Right cardiac atrium (tissue), 5 donors: ENCODE measurements around the gene METRN. TPM values are rescaled to one million over a fixed set of nuclear protein-coding genes. Genes with fewer than 3 reads are reported as not detected.

Experiments
- ATAC-seq, 2 donors: fragments of 200-7000 bp; cut with Tn5 transposase; one replicate each; pipeline versions ENCODE4 v1.8.0 to v1.9.1; 2020; ENCODE audit warnings: moderate library complexity in 2 of 2, mild to moderate bottlenecking in 1 of 2
- DNase-seq, 3 donors: peaks; one replicate each; pipeline ENCODE4 v3.0.0-alpha.2; 2020
- H3K27ac ChIP-seq: one replicate; pipeline ENCODE4 v1.5.1; 2013; ENCODE audit warnings: mild to moderate bottlenecking, low read length, control low read depth, moderate library complexity
- H3K27me3 ChIP-seq: one replicate; pipeline ENCODE4 v1.6.1; 2013; ENCODE audit not compliant: control insufficient read depth, insufficient read depth
- H3K4me1 ChIP-seq: one replicate; pipeline ENCODE4 v1.6.1; 2013; ENCODE audit warnings: low read length; ENCODE audit not compliant: control insufficient read depth, insufficient read depth
- H3K4me3 ChIP-seq: one replicate; pipeline ENCODE4 v1.5.1; 2013; ENCODE audit warnings: low read length, control low read depth
- H3K9me3 ChIP-seq: one replicate; pipeline ENCODE4 v1.6.1; 2013; ENCODE audit warnings: low read length; ENCODE audit not compliant: control insufficient read depth
- WGBS: extraction: QIAGEN DNeasy Blood & Tissue Kit; methylation state at CpG from one replicate; pipeline ENCODE4 v1.1.7; 2013; 5-methylcytosine and 5-hydroxymethylcytosine counted together
- intact Hi-C, 4 donors: fragments of 100-400 bp; cut with DNase I; formaldehyde crosslinking; loops; one replicate each; pipeline versions ENCODE4 v1.11.0 to v1.14.0; 2022 to 2023
- polyA plus RNA-seq: library from polyadenylated mRNA; stranded (reverse); fragments of 200-250 nt; gene quantifications from one replicate; pipeline ENCODE4 v1.2.3, GENCODE V29; 2013
- total RNA-seq, 4 donors: library from RNA; stranded (reverse); fragmentation: NEBNext Ultra II Directional; extraction: Animal tissue kit (Norgen Biotek cat#: 25700); gene quantifications; one replicate each; pipeline ENCODE4 v1.2.1, GENCODE V29; 2021
- donor health status: healthy with polysubstance abuse.
- donor health status: DM: no; HTN: yes; CAD: no.
- donor health status: DM: no; HTN: no; CAD: no.
- donor health status: DM: no; HTN: yes; CAD: no; lungs with severe emphysema.
- donor health status: DM: yes; HTN: yes; CAD: no.

Gene METRN
- total and polyA plus RNA-seq, 5 donors: 65.2 to 75.0 (median 68.2) TPM

DNA sequence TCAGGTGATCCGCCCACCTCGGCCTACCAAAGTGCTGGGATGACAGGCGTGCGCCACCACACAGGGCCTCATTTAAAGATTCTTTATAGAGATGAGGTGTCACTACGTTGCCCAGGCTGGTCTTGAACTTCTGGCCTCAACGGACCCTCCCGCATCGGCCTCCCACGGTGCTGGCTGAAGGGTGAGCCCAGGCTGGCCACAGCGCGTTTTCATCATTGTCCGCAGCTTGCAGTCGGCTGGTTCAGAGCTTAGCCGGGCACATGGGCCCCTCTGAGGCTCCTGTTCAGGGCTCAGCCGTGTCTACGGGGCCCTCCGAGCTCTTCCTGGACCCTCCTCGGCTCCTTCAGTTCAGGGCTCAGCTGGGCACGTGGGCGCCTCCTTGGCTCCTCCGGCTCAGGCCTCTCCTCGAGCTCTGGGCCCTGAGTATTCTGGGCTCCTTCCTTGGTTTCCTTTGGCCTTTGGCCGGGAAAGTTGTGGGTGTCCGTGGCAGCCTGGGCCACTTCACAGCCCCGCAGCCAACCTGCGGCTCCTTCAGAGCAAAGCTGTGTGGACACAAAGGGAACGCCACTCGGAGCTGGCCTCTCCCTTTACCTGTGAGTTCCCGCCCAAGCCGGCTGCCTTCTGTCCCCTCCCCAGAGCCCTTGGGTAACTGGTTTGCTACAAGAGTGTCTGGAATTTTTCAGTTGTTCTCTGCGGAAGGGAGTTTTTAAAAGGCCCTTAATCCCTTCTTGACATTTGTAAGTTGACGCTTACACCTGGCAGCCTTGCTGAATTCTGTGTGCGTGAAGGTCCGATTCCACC lies 44.4 kb downstream of the METRN start:
- DNase-seq (peak in 1 of 3 donors; percentile 29), ATAC-seq (no peak)
- no peak overlapping the region for H3K27ac ChIP-seq
- intact Hi-C loops: no loop called here
- no peaks in the 10 kb centered on the region for H3K9me3 ChIP-seq
- H3K27me3 ChIP-seq: no peaks in the 10 kb centered on the region
- no peaks in the 10 kb centered on the region for H3K4me1 ChIP-seq
- WGBS: 84% methylated on average over 34 of the region's 34 CpGs
- H3K4me3 ChIP-seq: no peak overlapping the region

- 67% methylated on average over 15 of the region's 15 CpGs for WGBS
- peak in 1 of 2 donors; percentile 10 for ATAC-seq
- no peaks in the 10 kb centered on the region for H3K27me3 ChIP-seq
These were observed 45.1 kb downstream of the METRN start for GRCh38 chr16:760065-760464.

GRCh38 chr16:760545-761343 lies 45.8 kb downstream of the METRN start, which contains the start of gene MSLN:
TSS of gene MSLN (plus strand) at chr16:760734. CDS start at chr16:762681, 1,947 bp downstream.
- Histone ChIP-seq H3K27me3 (no peaks in the 10 kb centered on the region), H3K9me3 (no peaks in the 10 kb centered on the region), H3K27ac (no peak within 1 kb of the TSS), H3K4me3 (no peak within 1 kb of the TSS), H3K4me1 (no peaks in the 10 kb centered on the region)
- DNase-seq: peak in 2 of 3 donors; percentile 41 to 50
- intact Hi-C loops: no loop called here
- ATAC-seq: peak; percentile 18 to 27
- WGBS: 71% methylated on average over 37 of the region's 37 CpGs

More at GRCh38 chr16:760065-760464, 45.1 kb downstream of the METRN start:
- H3K4me1 ChIP-seq: no peaks in the 10 kb centered on the region
- H3K9me3 ChIP-seq: no peaks in the 10 kb centered on the region
- intact Hi-C loops: no loop called here
- peak in 2 of 3 donors; percentile 40 to 46 for DNase-seq
- H3K27ac ChIP-seq: no peak overlapping the region
- no peak overlapping the region for H3K4me3 ChIP-seq

DNA sequence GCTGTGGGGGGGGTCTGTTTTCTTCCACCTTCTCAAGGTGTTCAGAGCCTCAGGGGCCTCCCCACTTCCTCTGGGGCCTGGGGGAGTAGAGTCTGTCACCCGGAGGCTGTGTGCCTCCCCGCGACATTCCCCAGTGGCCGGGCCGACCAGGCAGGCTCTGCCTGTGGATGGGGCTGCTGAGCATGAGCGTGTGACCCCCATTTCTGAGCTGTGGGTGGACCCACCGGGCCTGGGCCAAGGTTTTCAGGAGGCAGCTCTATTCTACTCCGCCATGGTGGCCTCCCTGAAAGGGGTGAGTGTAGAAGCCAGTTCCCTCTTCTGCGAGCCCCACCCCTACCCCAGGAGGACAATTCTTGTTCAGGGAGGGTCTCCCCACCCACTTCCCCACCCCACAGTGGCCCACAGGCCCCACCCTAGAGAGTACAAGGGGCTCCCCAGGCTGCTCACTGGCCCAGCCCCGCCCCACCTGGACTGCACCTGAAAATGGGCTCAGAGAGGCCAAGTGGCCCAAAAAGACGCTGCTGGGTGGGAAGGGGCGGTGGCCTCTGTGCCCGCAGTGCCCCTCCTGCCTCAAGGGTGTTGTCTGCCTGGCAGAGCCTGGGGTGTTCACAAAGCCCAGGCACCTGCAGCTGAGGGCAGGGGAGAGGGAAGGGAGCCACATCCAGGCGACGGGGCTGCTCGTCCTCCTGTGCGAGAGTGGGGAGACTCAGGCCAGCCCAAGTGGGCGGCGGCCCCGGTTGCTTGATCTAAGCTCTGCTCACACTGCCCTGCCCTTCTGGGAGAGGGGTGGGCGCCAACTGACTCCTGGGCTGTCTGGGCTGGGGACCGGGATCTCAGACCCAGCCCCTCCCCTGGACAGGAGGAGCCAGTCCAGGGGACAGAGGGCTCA lies 47.0 kb downstream of the METRN start:
- Histone ChIP-seq H3K27me3 (no peaks in the 10 kb centered on the region), H3K4me1 (no peaks in the 10 kb centered on the region), H3K27ac (no peak overlapping the region), H3K9me3 (no peaks in the 10 kb centered on the region), H3K4me3 (no peak overlapping the region)
- intact Hi-C loops: no loop called here
- DNase-seq: peak in 1 of 3 donors; percentile 58
- WGBS: 64% methylated on average over 22 of the region's 22 CpGs
- no peak for ATAC-seq

DNA sequence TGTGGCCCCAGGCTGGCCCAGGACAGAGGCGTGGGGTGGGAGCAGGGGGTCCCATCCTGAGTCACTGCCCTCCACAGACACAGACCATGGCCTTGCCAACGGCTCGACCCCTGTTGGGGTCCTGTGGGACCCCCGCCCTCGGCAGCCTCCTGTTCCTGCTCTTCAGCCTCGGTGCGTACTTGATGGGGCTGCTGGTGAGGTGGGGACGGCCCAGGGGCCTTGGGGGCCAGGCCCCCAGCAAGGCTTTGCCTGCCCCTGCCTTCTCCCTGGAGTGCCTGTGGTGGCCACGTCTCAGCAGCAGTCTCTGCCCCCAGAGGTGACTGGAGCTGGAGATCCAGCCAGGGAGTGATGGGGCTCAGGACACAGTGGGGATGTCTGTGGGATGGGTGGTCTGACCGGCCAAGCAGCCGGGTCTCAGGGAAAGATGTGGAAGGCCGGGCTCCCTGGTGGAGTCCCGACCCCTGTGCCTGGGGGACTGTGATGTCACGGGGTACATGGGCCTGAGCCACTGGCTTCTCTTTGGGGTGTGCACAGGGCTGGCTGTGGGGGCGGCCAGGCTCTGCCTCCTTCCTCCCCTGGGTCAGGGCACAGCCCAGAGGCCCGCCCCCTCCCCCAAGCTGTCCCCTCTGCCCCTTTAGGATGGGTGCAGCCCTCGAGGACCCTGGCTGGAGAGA lies 47.8 kb downstream of the METRN start:
- Histone ChIP-seq H3K4me3 (no peak overlapping the region), H3K4me1 (no peaks in the 10 kb centered on the region), H3K27ac (no peak overlapping the region), H3K27me3 (no peaks in the 10 kb centered on the region), H3K9me3 (no peaks in the 10 kb centered on the region)
- DNase-seq (peak in 1 of 3 donors; percentile 41), ATAC-seq (no peak)
- intact Hi-C loops: no loop called here
- WGBS: 70% methylated on average over 17 of the region's 17 CpGs

- intact Hi-C loops: no loop called here
- 73% methylated on average over 21 of the region's 21 CpGs for WGBS
- H3K27ac ChIP-seq: no peak overlapping the region
- H3K9me3 ChIP-seq: no peaks in the 10 kb centered on the region
- no peaks in the 10 kb centered on the region for H3K27me3 ChIP-seq
- ATAC-seq: no peak
- DNase-seq: peak in 1 of 3 donors; percentile 47
- H3K4me1 ChIP-seq: no peaks in the 10 kb centered on the region
- H3K4me3 ChIP-seq: no peak overlapping the region
These were observed 48.7 kb downstream of the METRN start for GRCh38 chr16:763369-764183.

- DNase-seq: peak in 2 of 3 donors; percentile 32 to 33
- Histone ChIP-seq H3K9me3 (no peaks in the 10 kb centered on the region), H3K27ac (no peak overlapping the region), H3K4me3 (no peak overlapping the region), H3K27me3 (no peaks in the 10 kb centered on the region), H3K4me1 (no peaks in the 10 kb centered on the region)
- ATAC-seq: no peak
- intact Hi-C loops: no loop called here
- WGBS: 70% methylated on average over 20 of the region's 20 CpGs
These were observed 49.3 kb downstream of the METRN start for GRCh38 chr16:764184-764750.

DNA sequence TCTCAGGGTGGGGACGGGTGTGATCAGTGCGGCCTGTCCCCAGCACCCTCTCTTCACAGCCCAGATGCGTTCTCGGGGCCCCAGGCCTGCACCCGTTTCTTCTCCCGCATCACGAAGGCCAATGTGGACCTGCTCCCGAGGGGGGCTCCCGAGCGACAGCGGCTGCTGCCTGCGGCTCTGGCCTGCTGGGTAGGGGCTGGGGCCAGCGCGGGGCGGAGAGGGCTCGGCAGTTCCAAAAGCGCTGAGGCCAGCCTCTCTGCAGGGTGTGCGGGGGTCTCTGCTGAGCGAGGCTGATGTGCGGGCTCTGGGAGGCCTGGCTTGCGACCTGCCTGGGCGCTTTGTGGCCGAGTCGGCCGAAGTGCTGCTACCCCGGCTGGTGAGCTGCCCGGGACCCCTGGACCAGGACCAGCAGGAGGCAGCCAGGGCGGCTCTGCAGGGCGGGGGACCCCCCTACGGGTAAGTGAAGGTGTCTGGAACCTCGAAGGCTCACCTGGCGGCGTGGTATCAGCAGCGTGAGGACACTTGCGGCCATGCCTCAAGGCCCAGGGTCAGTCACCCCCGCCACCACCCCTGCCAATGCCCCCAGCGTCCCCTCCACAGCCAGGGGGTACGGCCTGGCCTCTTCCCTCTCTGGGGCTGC lies 50.0 kb downstream of the METRN start:
- Histone ChIP-seq H3K4me3 (no peak overlapping the region), H3K27ac (no peak overlapping the region), H3K27me3 (no peaks in the 10 kb centered on the region), H3K4me1 (no peaks in the 10 kb centered on the region), H3K9me3 (no peaks in the 10 kb centered on the region)
- peak in 2 of 3 donors; percentile 43 to 53 for DNase-seq
- no peak for ATAC-seq
- intact Hi-C loops: no loop called here
- WGBS: 83% methylated on average over 38 of the region's 38 CpGs

DNA sequence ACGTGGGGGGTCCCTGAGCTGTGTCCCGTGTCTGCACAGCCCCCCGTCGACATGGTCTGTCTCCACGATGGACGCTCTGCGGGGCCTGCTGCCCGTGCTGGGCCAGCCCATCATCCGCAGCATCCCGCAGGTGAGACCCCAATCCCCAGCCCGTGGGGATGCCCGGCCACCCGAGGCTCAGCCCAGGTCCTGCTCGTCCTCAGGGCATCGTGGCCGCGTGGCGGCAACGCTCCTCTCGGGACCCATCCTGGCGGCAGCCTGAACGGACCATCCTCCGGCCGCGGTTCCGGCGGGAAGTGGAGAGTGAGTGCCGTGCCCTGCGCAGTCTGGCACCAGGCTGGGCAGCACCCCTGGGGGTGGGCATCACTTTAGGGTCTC lies 50.6 kb downstream of the METRN start:
- intact Hi-C loops: no loop called here
- H3K4me3 ChIP-seq: no peak overlapping the region
- no peaks in the 10 kb centered on the region for H3K4me1 ChIP-seq
- ATAC-seq (no peak), DNase-seq (peak in 1 of 3 donors; percentile 55)
- H3K9me3 ChIP-seq: no peaks in the 10 kb centered on the region
- no peaks in the 10 kb centered on the region for H3K27me3 ChIP-seq
- 93% methylated on average over 29 of the region's 29 CpGs for WGBS
- H3K27ac ChIP-seq: no peak overlapping the region
